ENCODE measurements around the gene CFAP90. TPM values are rescaled to one million over a fixed set of nuclear protein-coding genes. Genes with fewer than 3 reads are reported as not detected.

CFAP90 gene
- total RNA-seq, 3 donors from 2014 or later (not counting 1 experiment from before 2014, with no cell fraction given), result not detected

DNA sequence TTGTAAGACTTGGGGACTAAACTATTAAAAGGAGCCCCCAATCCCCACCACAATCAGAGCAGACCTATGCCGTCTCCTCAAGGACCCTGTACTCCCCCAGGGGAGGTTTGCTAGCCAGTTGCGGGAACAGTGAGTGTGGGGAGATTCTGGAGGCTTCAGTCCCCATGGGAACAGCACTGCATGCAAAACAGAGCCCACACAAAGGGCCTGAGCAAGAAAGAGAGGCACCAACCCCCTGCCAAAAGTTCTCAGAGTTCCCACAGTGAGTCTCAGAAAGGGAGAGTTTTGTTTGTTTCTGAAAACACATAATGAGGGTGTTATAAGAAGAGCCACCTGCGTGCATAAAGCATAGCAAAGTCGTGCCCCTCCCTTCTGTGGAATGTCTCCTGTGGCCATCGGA lies 56.6 kb downstream of the CFAP90 start:
- no peaks in the 10 kb centered on the region for H3K4me1 Mint-ChIP-seq
- Histone ChIP-seq H3K27ac (ENCODE audit: low read length) (no peak overlapping the region), H3K27me3 (ENCODE audit: control insufficient read depth, insufficient read depth, low read length) (no peaks in the 10 kb centered on the region), H3K36me3 (ENCODE audit: control insufficient read depth, insufficient read depth, low read length) (no peaks in the 10 kb centered on the region), H3K4me3 (ENCODE audit: low read length) (no peak overlapping the region), H3K4me1 (ENCODE audit: control insufficient read depth, insufficient read depth, low read length) (no peaks in the 10 kb centered on the region), H3K9me3 (ENCODE audit: control insufficient read depth, insufficient read depth, low read length) (no peaks in the 10 kb centered on the region)
- H3K9me3 Mint-ChIP-seq, result no peaks in the 10 kb centered on the region
- no peak overlapping the region for H3K4me3 Mint-ChIP-seq
- no peak for TF ChIP-seq CTCF (IDR thresholded peaks at IDR 0.05)
- H3K36me3 Mint-ChIP-seq, result no peaks in the 10 kb centered on the region
- peaks cover 7 to 10% of the 10 kb centered on the region in 2 donors for H3K27me3 Mint-ChIP-seq (ENCODE audit: low read depth in 2 of 2)
- intact Hi-C loops (cut with micrococcal nuclease), result no loop called here
- no peak overlapping the region for H3K27ac Mint-ChIP-seq
- 75% methylated on average over 4 of the region's 5 CpGs for WGBS (ENCODE audit: insufficient coverage)
- no peak for DNase-seq
- no peak for ATAC-seq

DNA sequence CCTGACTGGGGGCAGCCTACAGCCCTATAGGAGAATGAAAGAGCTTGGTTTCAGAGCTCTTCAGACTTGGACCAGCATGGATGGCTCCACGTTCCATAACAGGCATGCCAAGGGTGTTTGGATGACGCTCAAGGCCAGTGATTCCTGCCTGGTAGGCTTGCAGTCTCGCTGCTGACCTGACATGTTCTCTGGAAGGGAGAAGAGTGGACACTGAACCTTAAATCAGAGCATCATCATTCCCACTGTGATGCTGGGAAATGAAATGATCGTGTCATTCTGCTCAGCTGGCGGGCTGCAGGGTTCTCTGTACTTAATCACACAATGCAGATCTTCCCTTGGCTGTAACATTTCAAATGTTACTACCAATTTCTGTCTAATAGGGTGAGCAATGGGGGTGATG lies 57.0 kb downstream of the CFAP90 start:
- Histone ChIP-seq H3K4me3 (ENCODE audit: low read length) (no peak overlapping the region), H3K4me1 (ENCODE audit: control insufficient read depth, insufficient read depth, low read length) (no peaks in the 10 kb centered on the region), H3K9me3 (ENCODE audit: control insufficient read depth, insufficient read depth, low read length) (no peaks in the 10 kb centered on the region), H3K36me3 (ENCODE audit: control insufficient read depth, insufficient read depth, low read length) (no peaks in the 10 kb centered on the region), H3K27ac (ENCODE audit: low read length) (no peak overlapping the region), H3K27me3 (ENCODE audit: control insufficient read depth, insufficient read depth, low read length) (no peaks in the 10 kb centered on the region)
- peaks cover 7 to 10% of the 10 kb centered on the region in 2 donors for H3K27me3 Mint-ChIP-seq (ENCODE audit: low read depth in 2 of 2)
- intact Hi-C loops (cut with micrococcal nuclease), result no loop called here
- no peak overlapping the region for H3K4me3 Mint-ChIP-seq
- WGBS (ENCODE audit: insufficient coverage), result 86% methylated on average over 3 of the region's 5 CpGs
- H3K4me1 Mint-ChIP-seq, result no peaks in the 10 kb centered on the region
- no peak overlapping the region for H3K27ac Mint-ChIP-seq
- H3K36me3 Mint-ChIP-seq, result no peaks in the 10 kb centered on the region
- H3K9me3 Mint-ChIP-seq, result no peaks in the 10 kb centered on the region
- DNase-seq, result no peak
- TF ChIP-seq CTCF (IDR thresholded peaks at IDR 0.05), result no peak
- no peak for ATAC-seq

- H3K27me3 Mint-ChIP-seq (ENCODE audit: low read depth in 2 of 2), result peaks cover 7 to 10% of the 10 kb centered on the region in 2 donors
- no peak overlapping the region for H3K27ac ChIP-seq (ENCODE audit: low read length)
- no peaks in the 10 kb centered on the region for H3K4me1 ChIP-seq (ENCODE audit: control insufficient read depth, insufficient read depth, low read length)
- no peaks in the 10 kb centered on the region for H3K27me3 ChIP-seq (ENCODE audit: control insufficient read depth, insufficient read depth, low read length)
- no peaks in the 10 kb centered on the region for H3K9me3 Mint-ChIP-seq
- WGBS (ENCODE audit: insufficient coverage), result 84% methylated on average over 7 of the region's 7 CpGs
- DNase-seq (no peak), ATAC-seq (no peak)
- no peaks in the 10 kb centered on the region for H3K36me3 Mint-ChIP-seq
- intact Hi-C loops (cut with micrococcal nuclease), result no loop called here
- no peaks in the 10 kb centered on the region for H3K36me3 ChIP-seq (ENCODE audit: control insufficient read depth, insufficient read depth, low read length)
- no peak overlapping the region for H3K4me3 Mint-ChIP-seq
- H3K4me3 ChIP-seq (ENCODE audit: low read length), result no peak overlapping the region
- H3K9me3 ChIP-seq (ENCODE audit: control insufficient read depth, insufficient read depth, low read length), result no peaks in the 10 kb centered on the region
- no peak for TF ChIP-seq CTCF (IDR thresholded peaks at IDR 0.05)
- H3K27ac Mint-ChIP-seq, result no peak overlapping the region
- H3K4me1 Mint-ChIP-seq, result no peaks in the 10 kb centered on the region
Measured at GRCh38 chr5:7789567-7789966, 61.4 kb downstream of the CFAP90 start.

DNA sequence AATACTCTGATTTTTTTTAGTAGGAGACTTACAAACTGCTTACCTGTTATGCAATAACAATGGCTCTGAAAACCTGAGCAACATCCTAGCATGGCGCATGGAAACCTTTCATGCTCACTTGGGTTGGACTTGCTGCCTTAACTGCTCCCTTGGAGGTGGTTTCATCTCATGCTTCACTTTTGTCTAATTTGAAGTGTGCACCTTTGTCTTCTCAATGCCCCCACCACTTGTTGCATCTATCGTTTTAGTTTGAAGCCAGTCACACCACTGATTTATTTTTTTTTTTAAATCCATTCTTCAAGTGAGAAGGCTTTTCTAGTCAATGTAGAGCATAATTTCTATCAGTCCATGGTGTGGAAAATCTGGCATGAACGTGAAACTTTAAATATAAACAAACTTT lies 63.2 kb downstream of the CFAP90 start:
- Mint-ChIP-seq H3K36me3 (no peaks in the 10 kb centered on the region), H3K4me3 (no peak overlapping the region), H3K9me3 (no peaks in the 10 kb centered on the region), H3K4me1 (no peaks in the 10 kb centered on the region), H3K27me3 (ENCODE audit: low read depth in 2 of 2) (peaks cover 10 to 13% of the 10 kb centered on the region in 2 donors), H3K27ac (no peak overlapping the region)
- Histone ChIP-seq H3K27ac (ENCODE audit: low read length) (no peak overlapping the region), H3K4me3 (ENCODE audit: low read length) (no peak overlapping the region), H3K9me3 (ENCODE audit: control insufficient read depth, insufficient read depth, low read length) (no peaks in the 10 kb centered on the region), H3K27me3 (ENCODE audit: control insufficient read depth, insufficient read depth, low read length) (peaks cover 1% of the 10 kb centered on the region), H3K36me3 (ENCODE audit: control insufficient read depth, insufficient read depth, low read length) (no peaks in the 10 kb centered on the region), H3K4me1 (ENCODE audit: control insufficient read depth, insufficient read depth, low read length) (no peaks in the 10 kb centered on the region)
- TF ChIP-seq CTCF (IDR thresholded peaks at IDR 0.05), result no peak
- DNase-seq (no peak), ATAC-seq (no peak)
- WGBS (ENCODE audit: insufficient coverage), result 90% methylated on average over 2 of the region's 3 CpGs
- intact Hi-C loops (cut with micrococcal nuclease), result no loop called here
